HG02852 (cell line): ENCODE data around the gene HYOU1.
"Not testable (repeated sequence)": the region's sequence is repeated elsewhere in the genome, so short reads cannot be mapped to it uniquely, and the experiment has no call there.

Source experiments
- ATAC-seq: cut with Tn5 transposase; IDR thresholded peaks from one replicate; pipeline ENCODE4 v1.9.1; 2021; ENCODE audit warnings: mild to moderate bottlenecking, moderate library complexity; ENCODE audit not compliant: unreplicated experiment

HYOU1 gene

DNA sequence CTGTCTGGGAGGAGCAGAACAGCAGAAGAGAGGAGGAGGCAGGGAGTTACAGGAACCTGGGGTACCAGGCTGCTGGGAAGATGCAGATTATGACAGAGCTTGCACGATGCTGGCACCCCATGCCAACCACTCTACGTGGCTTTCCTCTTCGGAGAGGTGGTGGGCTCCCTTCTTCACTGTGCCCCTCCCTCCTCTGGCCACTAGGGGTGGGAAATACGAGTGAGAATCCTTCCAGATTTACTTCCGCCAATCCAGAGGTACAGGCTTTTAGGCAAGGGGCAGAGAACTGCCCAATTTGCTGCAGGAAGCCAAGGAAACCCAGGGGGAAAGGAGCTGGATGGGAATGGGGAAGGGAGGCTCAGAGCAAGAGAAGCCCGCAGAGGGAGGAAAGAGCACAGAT is 12.3 kb downstream of the HYOU1 start:
- no peak for ATAC-seq

DNA sequence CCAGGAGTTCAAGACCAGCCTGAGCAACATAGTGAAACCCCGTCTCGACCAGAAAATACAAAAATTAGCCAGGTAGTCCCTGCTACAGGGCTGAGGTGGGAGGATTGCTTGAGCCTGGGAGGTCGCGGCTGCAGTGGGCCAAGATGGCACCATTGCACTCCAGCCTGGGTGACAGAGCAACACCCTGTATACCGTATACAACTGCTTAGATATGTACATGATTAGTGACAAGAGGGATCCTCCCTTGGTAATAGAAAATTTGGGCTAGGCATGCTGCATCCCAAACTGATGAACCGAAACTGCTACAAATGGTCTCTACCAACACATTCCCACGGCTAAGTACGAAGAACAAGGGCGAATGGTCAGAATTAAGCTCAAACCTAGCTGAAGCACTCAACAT is 14.1 kb downstream of the HYOU1 start:
- ATAC-seq, result no peak

DNA sequence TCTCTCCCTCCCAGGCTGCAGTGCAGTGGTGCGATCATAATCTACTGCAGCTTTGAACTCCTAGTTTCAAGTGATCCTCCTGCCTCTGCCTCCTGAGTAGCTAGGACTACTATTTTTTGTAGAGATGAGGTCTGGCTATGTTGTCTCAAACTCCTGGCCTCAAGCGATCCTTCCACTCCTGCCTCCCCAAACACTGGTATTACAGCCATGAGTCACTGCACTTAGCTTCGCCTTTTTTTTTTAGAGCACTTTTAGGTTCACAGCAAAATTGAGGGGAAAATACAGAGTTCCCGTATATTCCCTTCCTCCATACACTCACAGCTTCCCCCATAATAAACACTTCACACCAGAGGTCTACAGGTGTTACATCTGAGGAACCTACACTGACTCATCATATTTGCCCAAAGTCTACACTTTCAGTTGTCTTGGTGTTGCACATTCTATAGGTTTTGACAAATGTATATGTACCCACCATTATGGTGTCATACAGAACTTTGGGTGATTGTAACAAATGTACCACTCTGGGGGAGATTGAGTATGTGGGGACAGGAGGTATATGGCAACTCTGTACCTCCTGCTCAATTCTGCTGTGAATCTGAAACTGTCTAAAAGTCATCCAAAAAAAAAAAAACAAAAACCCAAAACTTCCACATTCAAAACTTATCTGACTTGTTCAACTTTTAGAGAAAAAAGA is 15.0 kb downstream of the HYOU1 start:
- no peak for ATAC-seq

DNA sequence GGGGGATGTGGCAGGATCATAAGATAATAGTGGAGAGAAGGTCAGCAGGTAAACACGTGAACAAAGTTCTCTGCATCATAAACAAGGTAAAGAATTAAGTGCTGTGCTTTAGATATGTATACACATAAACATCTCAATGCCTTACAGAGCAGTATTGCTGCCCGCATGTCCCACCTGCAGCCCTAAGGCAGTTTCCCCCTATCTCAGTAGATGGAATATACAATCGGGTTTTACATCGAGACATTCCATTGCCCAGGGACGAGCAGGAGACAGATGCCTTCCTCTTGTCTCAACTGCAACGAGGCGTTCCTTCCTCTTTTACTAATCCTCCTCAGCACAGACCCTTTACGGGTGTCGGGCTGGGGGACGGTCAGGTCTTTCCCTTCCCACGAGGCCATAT is 17.5 kb downstream of the HYOU1 start:
- not testable (repeated sequence) for ATAC-seq

DNA sequence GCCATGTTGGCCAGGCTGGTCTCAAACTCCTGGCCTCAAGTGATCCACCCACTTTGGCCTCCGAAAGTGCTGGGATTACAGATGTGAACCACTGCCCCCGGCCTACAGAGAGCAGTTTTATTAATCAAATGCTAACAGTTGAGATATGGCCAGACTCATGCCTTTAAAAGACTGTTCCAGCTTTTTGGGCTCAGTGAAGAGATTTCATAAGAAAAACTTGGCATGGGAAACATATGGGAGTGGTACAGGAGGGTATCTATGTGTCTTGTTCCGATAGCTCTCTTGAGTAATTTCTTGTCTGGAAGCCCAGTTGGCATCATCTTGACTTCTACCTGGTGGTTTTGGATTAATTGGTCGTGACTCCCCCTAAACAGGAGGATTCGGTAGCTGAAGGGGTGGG is 18.1 kb downstream of the HYOU1 start:
- ATAC-seq, result no peak

DNA sequence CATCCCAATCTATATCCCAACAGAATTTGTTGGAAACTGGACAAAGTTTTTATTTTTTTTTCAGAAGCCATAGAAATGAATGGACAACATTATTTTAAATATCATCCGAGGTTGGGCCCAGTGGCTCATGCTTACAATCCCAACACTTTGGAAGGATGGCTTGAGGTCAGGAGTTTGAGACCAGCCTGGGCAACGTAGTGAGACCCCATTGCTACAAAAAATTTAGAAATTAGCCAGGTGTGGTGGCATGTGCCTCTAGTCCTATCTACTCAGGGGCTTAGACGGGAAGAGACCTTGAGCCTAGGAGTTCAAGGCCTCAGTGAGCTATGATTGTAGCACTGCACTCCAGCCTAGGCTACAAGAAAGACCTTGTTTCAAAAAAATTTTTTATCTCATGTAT is 22.2 kb downstream of the HYOU1 start:
- no peak for ATAC-seq

DNA sequence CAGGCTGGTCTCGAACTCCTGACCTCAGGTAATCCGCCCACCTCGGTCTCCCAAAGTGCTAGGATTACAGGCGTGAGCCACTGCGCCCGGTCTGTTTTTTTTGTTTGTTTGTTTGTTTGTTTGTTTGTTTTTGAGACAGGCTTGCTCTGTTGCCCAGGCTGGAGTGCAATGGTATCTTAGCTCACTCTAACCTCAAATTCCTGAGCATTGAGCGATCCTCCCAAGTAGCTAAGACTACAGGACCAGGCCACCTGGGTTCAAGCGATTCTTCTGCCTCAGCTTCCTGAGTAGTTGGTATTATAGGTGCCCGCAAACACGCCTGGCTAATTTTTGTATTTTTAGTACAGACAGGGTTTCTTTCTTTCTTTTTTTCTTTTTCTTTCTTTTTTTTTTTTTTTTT is 23.6 kb downstream of the HYOU1 start:
- ATAC-seq, result not testable (repeated sequence)

DNA sequence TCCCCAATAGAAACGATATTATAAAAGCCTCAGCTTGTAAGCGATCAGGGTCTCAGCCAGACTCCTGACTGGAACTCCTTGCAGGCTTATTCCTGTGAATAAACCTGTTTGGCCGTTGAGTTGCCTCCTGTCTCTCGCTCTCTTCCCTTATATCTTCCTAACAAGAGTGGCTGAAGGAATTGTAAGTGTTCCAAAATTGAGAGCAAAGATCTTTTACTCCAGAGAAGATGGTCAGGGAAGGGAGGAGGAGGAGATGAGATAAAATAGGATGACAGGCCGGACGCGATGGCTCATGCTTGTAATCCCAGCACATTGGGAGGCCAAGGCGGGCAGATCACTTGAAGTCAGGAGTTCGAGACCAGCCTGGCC is 25.1 kb downstream of the HYOU1 start:
- ATAC-seq, result no peak

DNA sequence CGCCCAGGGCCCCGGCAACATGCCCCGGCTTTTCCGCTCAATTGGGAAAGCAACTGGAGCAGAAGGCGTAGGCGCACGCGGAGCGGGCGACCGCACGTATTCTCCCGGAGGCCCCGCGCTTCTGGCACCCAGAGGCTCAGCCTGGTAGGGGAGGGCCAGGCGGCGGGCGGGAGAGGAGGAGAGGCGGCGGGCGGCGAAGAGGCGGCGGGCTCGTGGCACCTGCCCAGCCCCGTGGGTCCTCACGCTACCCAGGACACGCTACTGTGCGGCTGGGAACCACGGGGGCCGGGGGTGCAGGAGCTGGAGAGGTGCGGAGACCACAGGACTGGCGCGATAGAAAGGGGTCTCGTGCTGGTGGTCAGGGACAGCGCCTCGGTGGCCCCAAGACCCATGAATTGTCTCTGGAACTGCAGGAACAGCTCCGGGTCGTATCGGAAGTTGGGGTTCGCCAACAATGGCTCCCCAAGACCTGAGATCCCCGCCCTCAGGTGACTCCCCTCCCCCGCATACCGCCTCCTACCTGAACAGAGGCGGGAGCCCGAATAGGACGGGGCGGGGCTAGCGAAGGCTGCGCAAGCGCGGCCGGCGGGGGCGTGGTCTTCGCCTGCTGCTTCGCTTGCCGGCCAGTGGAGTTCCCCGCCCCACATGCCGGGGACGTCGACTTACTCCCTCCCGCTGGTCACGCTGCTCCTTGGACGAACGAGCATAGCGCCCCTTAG is 26.5 kb downstream of the HYOU1 start, which contains the start of gene SLC37A4:
Gene SLC37A4 (minus strand): TSS at position 549 of the 719 bp plus-strand sequence.
- ATAC-seq, result peak; percentile 86

DNA sequence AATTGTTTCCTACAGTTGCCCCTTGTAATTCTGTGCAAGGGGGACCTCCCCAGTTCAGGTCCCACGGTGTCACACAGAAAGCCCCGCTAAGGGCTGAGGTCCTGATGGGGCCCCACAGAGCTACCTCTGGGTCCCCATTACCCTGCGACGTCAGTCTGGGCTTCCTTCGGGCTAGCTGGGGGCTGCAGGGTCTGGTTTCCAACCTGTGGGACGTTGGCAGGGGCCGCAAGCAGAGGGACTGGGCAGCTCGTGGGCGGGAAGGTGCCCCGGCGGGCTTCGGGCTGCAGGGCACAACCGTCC is 27.0 kb downstream of the HYOU1 start:
- peak; percentile 4 for ATAC-seq

DNA sequence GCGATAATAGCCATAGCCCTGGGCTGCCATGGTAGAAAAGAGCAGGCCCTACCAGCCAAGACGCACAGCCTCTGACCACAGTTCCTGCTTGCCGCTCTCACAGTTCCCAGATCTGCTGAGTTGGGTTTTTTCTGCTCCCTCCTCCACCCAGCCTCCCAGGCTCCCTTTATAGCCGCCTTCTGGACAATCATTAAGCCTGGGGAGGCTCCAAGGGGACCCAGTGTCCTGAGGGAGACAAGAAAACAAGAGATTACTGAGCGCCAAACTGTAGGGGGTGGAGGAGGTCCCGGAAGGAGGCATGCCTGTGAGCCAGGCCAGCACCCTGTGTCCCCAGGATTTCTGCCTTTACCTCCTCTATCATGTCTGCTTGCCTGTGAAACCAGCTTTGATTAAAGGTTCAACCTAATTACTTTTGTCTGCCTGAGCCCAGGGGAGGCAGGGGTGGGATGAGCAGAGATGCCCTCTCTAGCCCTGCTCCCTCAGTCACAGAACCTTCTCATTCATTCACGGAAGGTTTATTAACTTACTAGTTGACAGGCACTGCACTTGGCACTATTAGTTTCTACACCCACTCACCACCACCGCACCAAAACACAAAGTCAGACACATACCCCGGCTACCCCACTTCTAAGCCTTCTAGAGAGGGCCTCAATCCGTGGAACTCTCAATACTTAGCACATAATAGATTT is 27.5 kb downstream of the HYOU1 start:
- ATAC-seq, result peak; percentile 11

DNA sequence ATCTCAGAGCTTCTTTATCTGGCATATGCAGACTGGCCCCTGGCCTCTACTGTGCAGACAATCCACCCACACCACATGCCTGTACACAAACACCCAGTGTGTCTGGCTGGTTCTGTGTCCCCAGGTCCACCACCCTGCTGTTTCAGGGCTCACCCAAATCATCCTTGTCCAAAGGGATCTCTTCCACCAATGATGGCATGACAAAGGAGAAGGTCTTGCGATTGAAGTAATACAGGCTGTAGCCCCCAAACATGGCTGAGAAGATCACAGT is 28.0 kb downstream of the HYOU1 start:
- no peak for ATAC-seq

DNA sequence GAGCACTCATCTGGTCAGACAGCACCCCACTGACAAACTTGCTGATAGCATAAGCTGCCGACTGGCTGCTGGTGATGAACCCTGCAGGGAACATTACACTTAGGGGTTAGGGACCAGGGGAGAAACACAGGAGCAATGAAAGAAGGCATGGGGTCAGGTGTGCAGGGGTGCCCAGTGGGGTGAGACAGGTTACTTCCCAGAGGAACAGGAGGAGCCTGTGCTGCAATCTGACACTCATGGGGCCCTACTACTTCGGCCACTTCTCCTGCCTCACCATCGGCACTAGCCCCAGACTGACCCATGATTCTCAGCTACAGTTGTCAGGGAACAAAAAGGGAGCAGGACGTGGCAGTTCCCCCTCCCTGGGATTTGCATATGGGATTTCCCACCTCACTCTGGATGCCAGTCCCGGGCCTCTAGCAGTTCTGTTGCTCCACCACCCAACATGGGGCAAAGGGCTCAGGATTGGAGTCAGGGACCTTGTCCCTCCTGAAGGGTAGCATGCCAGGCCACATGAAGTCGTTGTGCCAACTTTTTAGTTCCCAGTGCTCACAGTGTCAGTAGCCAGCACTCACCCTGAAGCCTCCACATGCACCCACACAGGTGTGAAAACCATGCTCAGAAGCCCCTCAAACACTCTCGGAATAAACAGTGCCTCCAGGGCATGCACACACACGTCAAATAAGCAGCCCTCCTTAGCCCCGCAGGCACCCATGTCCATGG is 28.5 kb downstream of the HYOU1 start:
- ATAC-seq, result no peak

DNA sequence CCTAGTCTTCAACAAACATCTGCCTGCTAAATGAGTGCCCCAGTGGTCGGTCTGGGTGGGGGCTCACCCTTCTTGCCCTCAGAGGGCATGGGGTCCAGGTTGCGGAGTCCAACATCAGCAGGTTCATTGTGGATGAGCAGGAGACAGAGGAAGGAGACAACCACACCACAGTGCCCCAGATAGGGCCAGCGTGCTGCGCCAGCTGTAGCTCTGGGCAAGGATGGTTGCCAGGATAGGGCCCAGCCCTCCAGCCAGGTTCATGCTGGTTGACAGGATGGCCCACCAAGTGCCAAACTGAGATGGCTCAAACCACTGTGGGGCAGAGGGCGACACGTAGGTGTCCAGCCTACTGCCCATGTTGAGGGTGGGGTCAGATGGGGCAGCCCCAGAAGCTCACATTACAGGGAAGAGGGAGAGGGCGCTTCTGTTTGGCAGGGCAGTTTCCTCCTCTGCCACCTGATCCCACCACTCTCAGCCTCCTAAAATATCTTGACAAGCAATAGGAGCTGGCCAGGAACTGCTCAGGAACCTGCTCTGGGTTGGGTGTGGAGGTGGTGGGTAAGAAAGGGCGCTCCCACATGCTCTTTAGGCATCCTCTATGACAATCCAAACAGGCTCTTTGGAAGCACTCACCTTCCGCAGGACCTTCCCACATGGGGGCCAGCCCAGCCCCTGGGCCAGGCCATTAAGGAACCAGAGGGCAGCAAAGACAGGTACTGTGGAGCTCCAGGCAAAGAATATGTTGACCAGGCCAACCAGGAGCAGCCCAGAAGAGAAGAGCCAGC is 29.3 kb downstream of the HYOU1 start:
- ATAC-seq, result no peak

DNA sequence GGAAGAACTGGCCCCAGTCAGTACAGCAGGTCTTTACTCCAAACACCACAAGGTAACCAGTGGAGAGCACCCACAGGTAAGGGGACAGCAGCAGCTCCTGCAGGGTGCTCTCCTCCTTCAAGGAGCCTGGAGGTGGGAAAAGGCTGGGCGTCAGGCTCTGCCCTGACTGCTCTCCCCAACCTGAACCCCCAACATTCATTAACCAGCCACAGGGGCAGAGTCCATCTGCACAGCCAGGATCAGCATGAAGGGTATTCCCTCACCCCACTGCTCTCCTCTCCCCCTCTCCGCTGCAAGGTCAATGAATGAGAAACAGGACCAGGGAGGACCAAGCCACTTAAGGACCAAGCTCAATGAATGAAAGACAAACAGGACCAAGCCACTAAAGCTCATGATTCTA is 30.0 kb downstream of the HYOU1 start:
- no peak for ATAC-seq

DNA sequence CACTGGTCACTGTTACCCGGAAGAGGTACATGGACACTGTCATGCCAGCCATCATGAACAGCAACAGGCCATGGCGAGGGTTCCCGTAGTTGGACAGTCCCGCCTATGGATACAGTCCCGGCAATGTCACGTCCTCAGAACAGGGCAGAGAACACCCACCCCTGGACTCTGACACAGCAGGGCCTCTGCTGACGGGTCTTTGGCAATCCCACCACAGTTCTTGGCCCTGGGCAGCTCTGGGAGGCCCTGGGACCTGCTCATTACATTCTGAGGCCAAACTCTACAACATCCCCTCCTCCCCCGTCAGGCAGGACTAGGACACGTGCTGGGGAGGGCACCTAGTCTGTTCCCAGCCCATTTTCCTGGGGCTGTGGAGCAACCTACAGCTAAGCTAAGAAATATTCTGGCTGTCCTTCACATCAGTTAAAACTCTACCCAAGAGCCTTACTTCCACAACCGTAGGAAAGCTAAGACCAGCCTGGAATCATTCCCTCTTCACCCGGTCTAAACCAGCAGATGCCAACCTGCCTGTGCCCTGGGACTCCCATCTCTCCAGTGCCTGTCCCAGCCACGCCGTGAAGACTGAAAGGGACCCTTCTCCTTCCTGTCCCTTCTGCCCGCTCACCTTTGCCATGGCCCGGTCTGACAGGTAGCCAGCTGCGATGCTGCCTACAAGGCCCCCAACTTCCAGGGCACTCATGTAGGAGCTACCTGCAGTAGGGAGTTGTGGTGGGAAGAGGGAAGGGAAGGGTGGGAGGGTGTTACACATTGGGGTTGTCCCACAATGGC is 30.8 kb downstream of the HYOU1 start:
- no peak for ATAC-seq

DNA sequence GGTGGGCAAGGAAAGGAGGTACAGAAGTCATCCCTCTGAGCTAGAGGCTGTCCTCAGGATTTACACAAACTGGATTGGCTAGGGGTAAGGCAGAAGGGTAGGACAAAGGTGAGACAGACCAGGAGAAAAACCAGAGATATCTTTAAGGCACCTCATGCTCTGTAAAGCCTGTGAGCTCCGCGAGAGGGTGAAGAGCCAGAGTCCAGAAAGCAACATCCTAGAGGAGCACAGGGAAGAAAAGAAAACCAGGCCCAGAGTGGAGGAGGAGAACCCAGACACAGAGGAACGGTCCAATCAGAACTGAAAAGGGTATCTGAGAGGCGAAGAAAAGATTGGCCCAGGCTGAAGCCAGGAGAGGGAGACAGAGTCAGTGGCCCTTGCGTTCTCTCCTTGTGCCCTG is 31.5 kb downstream of the HYOU1 start:
- no peak for ATAC-seq

DNA sequence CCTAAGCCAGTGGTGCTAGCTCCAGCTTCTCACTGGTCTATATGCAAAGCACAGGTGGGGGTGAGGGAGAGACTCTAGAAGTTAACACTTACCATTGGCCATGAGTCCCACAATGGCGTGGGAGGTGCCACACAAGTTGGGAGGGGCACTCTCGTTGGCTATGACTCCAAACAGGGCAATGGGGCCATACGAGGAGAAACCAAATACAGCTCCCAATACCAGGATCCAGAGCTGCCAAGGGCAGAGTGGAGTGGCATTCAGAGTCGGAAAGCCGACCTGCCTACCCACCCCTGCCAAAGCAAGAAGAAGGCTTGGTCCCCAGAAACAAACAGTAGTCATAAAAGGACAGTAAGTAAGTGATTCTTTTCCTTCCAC is 31.9 kb downstream of the HYOU1 start:
- no peak for ATAC-seq

DNA sequence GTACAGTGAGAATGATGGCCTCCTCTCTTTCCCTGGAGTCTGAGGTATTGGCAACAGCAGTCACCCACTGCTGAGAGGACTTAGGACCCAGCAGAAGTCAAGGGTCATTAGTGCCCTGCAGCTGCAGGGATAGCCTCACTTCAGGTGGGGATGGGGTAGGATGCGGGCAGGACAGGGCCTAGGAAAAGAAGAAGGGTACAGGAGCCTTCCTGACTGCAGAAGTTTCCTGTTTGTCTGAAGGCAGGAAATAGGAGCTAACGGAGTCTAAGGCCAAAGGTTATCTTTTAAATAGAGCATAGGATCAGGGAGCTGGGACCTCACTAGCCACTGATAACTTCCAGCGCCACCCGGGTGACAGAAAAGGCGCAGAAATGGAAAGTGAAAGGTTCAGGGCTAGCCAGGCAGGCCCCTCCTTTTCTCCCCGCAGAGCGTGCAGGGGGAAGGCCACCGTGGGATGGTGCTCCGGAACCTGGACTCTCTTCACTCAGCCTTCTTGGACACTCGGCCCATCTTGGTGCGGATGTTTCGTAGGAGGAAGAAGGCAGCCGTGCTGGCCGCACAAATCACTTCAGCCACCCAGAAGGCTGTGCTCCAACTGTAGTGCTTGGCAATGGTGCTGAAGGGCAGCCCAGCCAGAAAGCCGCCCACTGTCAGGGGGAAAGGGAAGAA is 32.4 kb downstream of the HYOU1 start:
- no peak for ATAC-seq

DNA sequence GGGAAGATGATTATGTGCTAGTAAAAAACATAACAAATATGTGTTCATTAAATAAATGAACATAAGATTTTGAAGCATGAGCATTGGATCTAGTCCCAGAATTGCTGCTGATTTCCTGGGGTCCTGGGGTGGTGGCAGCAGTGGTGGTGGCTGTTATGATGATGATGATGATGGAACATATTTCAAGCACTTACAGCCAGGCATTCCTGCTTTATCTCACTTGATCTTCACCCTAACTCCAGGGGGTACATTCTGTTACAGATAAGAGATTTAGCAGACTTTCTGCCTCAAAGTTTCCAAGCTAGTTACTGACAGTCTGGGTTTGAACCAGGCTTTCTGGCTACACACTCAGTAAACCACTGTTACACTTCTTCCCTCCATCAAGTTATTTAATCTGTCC is 33.3 kb downstream of the HYOU1 start:
- no peak for ATAC-seq
